GM21423 (cell line): ENCODE results near the gene TERB1.

ENCODE experiments used
- ATAC-seq: cut with Tn5 transposase; IDR thresholded peaks from one replicate; pipeline ENCODE4 v1.9.1; 2021; ENCODE audit warnings: mild to moderate bottlenecking, moderate library complexity; ENCODE audit not compliant: unreplicated experiment

Gene TERB1

GRCh38 chr16:66801320-66802105, at the start of gene TERB1:
TERB1 (minus strand) TSS chr16:66801584; CDS start chr16:66796798, 4,786 bp downstream.
- ATAC-seq, result no peak

- no peak for ATAC-seq
These were observed 48.9 kb upstream of the TERB1 start for GRCh38 chr16:66850115-66850815.

GRCh38 chr16:66849549-66849948, 48.2 kb upstream of the TERB1 start:
- ATAC-seq, result no peak

GRCh38 chr16:66849021-66849420, 47.6 kb upstream of the TERB1 start:
- ATAC-seq, result no peak

GRCh38 chr16:66848172-66848571, 46.8 kb upstream of the TERB1 start:
- no peak for ATAC-seq

GRCh38 chr16:66847533-66848067, 46.2 kb upstream of the TERB1 start:
- ATAC-seq, result no peak

GRCh38 chr16:66846831-66847230, 45.4 kb upstream of the TERB1 start:
- ATAC-seq, result no peak

GRCh38 chr16:66846266-66846665, 44.9 kb upstream of the TERB1 start:
- no peak for ATAC-seq

GRCh38 chr16:66845791-66846221, 44.4 kb upstream of the TERB1 start:
- ATAC-seq, result no peak

- no peak for ATAC-seq
These were observed 43.7 kb upstream of the TERB1 start for GRCh38 chr16:66845080-66845410.

GRCh38 chr16:66844342-66845079, 43.1 kb upstream of the TERB1 start, which contains the start of gene CA7:
CA7 (plus strand) TSS chr16:66844414; CDS start chr16:66844488, 74 bp downstream.
- no peak for ATAC-seq

- no peak for ATAC-seq
These were observed 42.6 kb upstream of the TERB1 start for GRCh38 chr16:66844009-66844341.

- no peak for ATAC-seq
These were observed 41.8 kb upstream of the TERB1 start for GRCh38 chr16:66843191-66843590.

- ATAC-seq, result no peak
These were observed 41.4 kb upstream of the TERB1 start for GRCh38 chr16:66842765-66843164.

- no peak for ATAC-seq
These were observed 40.0 kb upstream of the TERB1 start for GRCh38 chr16:66841366-66841765.

- ATAC-seq, result no peak
These were observed 39.5 kb upstream of the TERB1 start for GRCh38 chr16:66840883-66841282.

GRCh38 chr16:66834746-66835145, 33.4 kb upstream of the TERB1 start:
- ATAC-seq, result no peak

- no peak for ATAC-seq
These were observed 31.4 kb upstream of the TERB1 start for GRCh38 chr16:66832661-66833305.

- ATAC-seq, result no peak
These were observed 30.8 kb upstream of the TERB1 start for GRCh38 chr16:66832190-66832589.

- peak; percentile 88 for ATAC-seq
These were observed 29.3 kb upstream of the TERB1 start, which contains the start of gene NAE1 for GRCh38 chr16:66830422-66831404. NAE1 (minus strand) TSS chr16:66830976; CDS start chr16:66830899, 77 bp downstream.
